Mesenchymal stem cell (in vitro differentiated cells and primary cell): ENCODE measurements around the gene SLK.

Source experiments
- DNase-seq: peaks from one replicate; pipeline ENCODE4 v3.0.0-alpha.2; 2013
- H2AFZ ChIP-seq: one replicate; pipeline ENCODE4 v1.6.1; 2013; ENCODE audit warnings: low read depth, mild to moderate bottlenecking, control low read depth, inconsistent platforms, low read length, moderate library complexity
- H2AK5ac ChIP-seq: 2 replicates; pipeline ENCODE4 v1.6.1; 2013; ENCODE audit warnings: low read length, moderate library complexity, mild to moderate bottlenecking, inconsistent platforms; ENCODE audit not compliant: severe bottlenecking
- H2BK120ac ChIP-seq: one replicate; pipeline ENCODE4 v1.6.1; 2013; ENCODE audit warnings: low read depth, mild to moderate bottlenecking, inconsistent platforms, low read length, moderate library complexity
- H2BK12ac ChIP-seq, 2 experiments: one replicate each; pipeline ENCODE4 v1.6.1; 2013; ENCODE audit warnings: inconsistent platforms in 2 of 2, low read length in 2 of 2, mild to moderate bottlenecking in 2 of 2, moderate library complexity in 2 of 2, control low read depth in 1 of 2
- H2BK15ac ChIP-seq: one replicate; pipeline ENCODE4 v1.6.1; 2013; ENCODE audit warnings: mild to moderate bottlenecking, low read depth, inconsistent platforms; ENCODE audit not compliant: poor library complexity, severe bottlenecking
- H2BK5ac ChIP-seq: 2 replicates; pipeline ENCODE4 v1.6.1; 2013; ENCODE audit warnings: low read depth, mild to moderate bottlenecking, low read length, control low read depth, inconsistent platforms; ENCODE audit not compliant: poor library complexity, severe bottlenecking
- H3K14ac ChIP-seq, 2 experiments: one replicate each; pipeline ENCODE4 v1.6.1; 2013; ENCODE audit warnings: inconsistent platforms in 2 of 2, low read length in 2 of 2, control low read depth in 1 of 2, mild to moderate bottlenecking in 1 of 2, moderate library complexity in 1 of 2
- H3K18ac ChIP-seq, 2 experiments: one replicate each; pipeline ENCODE4 v1.6.1; 2013; ENCODE audit warnings: inconsistent platforms in 2 of 2, low read length in 2 of 2, control low read depth in 1 of 2, low read depth in 1 of 2, mild to moderate bottlenecking in 1 of 2
- H3K23ac ChIP-seq, 2 experiments: one replicate each; pipeline ENCODE4 v1.6.1; 2013; ENCODE audit warnings: inconsistent platforms in 2 of 2, low read length in 2 of 2, mild to moderate bottlenecking in 2 of 2, moderate library complexity in 2 of 2, control low read depth in 1 of 2
- H3K27ac ChIP-seq: 2 replicates; pipeline ENCODE4 v1.5.1; 2013; ENCODE audit warnings: mild to moderate bottlenecking, moderate library complexity, low read length, control low read depth, inconsistent platforms; ENCODE audit not compliant: poor library complexity, severe bottlenecking
- H3K27me3 ChIP-seq, 2 experiments: 2 replicates each; pipeline versions ENCODE4 v1.6.1 to v1.7.0; 2013; ENCODE audit warnings: low read length in 2 of 2, mild to moderate bottlenecking in 2 of 2, moderate library complexity in 2 of 2, control low read depth in 1 of 2, inconsistent platforms in 1 of 2; ENCODE audit not compliant: control insufficient read depth in 1 of 2, insufficient read depth in 1 of 2
- H3K36me3 ChIP-seq, 2 experiments: 2 replicates each; pipeline versions ENCODE4 v1.6.1 to v1.7.0; 2013; ENCODE audit warnings: low read length in 2 of 2, control low read depth in 1 of 2, inconsistent platforms in 1 of 2, low read depth in 1 of 2, mild to moderate bottlenecking in 1 of 2; ENCODE audit not compliant: insufficient read depth in 2 of 2, control insufficient read depth in 1 of 2
- H3K4ac ChIP-seq, 2 experiments: one replicate each; pipeline ENCODE4 v1.6.1; 2013; ENCODE audit warnings: inconsistent platforms in 2 of 2, low read length in 2 of 2, mild to moderate bottlenecking in 2 of 2, moderate library complexity in 2 of 2, control low read depth in 1 of 2, low read depth in 1 of 2
- H3K4me1 ChIP-seq: 2 replicates; pipeline ENCODE4 v1.6.1; 2013; ENCODE audit warnings: low read depth, low read length, control low read depth; ENCODE audit not compliant: control insufficient read depth, insufficient read depth
- H3K4me2 ChIP-seq: 2 replicates; pipeline ENCODE4 v1.6.1; 2013; ENCODE audit warnings: low read length, mild to moderate bottlenecking, inconsistent platforms; ENCODE audit not compliant: poor library complexity, severe bottlenecking
- H3K4me3 ChIP-seq, 2 experiments: 2 replicates each; pipeline versions ENCODE4 v1.5.1 to v1.7.0; 2013; ENCODE audit warnings: low read length in 2 of 2, mild to moderate bottlenecking in 2 of 2, control low read depth in 1 of 2, low read depth in 1 of 2; ENCODE audit not compliant: insufficient read depth in 1 of 2
- H3K79me1 ChIP-seq: replicated peaks from 2 replicates; pipeline ENCODE4 v1.6.1; 2013; ENCODE audit warnings: mild to moderate bottlenecking, control low read depth, low read length, inconsistent platforms; ENCODE audit not compliant: poor library complexity, severe bottlenecking
- H3K9ac ChIP-seq: 2 replicates; pipeline ENCODE4 v1.7.0; 2013; ENCODE audit warnings: mild to moderate bottlenecking, low read length, moderate library complexity
- H3K9me3 ChIP-seq: 2 replicates; pipeline ENCODE4 v1.7.0; 2013; ENCODE audit warnings: mild to moderate bottlenecking, low read length; ENCODE audit not compliant: control insufficient read depth
- H4K8ac ChIP-seq: one replicate; pipeline ENCODE4 v1.6.1; 2013; ENCODE audit warnings: inconsistent platforms, mild to moderate bottlenecking, low read length, moderate library complexity
- H4K91ac ChIP-seq: one replicate; pipeline ENCODE4 v1.6.1; 2013; ENCODE audit warnings: mild to moderate bottlenecking, low read length, inconsistent platforms
- WGBS: methylation state at CpG from one replicate; pipeline ENCODE4 v1.1.7; 2013; ENCODE audit warnings: mixed read lengths; 5-methylcytosine and 5-hydroxymethylcytosine counted together

SLK gene

GRCh38 chr10:104014176-104014575, 47.2 kb downstream of the SLK start:
- Histone ChIP-seq H2BK120ac (no peak overlapping the region), H2BK5ac (no peak overlapping the region), H3K4me2 (no peak overlapping the region), H4K91ac (no peak overlapping the region), H3K36me3 (peaks cover 2 to 83% of the 10 kb centered on the region in 2 experiments), H2BK12ac (no peak overlapping the region), H2AK5ac (no peak overlapping the region), H3K27ac (no peak overlapping the region), H3K4me3 (no peak overlapping the region), H3K27me3 (no peaks in the 10 kb centered on the region), H3K9ac (no peak overlapping the region), H3K79me1 (peaks cover 11% of the 10 kb centered on the region), H3K4me1 (no peaks in the 10 kb centered on the region), H2BK15ac (no peak overlapping the region), H3K14ac (no peak overlapping the region), H3K4ac (no peak overlapping the region), H3K23ac (no peak overlapping the region), H4K8ac (no peak overlapping the region), H2AFZ (no peak overlapping the region), H3K18ac (no peak overlapping the region), H3K9me3 (no peaks in the 10 kb centered on the region)
- DNase-seq, result no peak
- WGBS, result no CpG with 5 or more reads among the region's 2 CpGs

- H3K79me1 ChIP-seq, result peaks cover 11% of the 10 kb centered on the region
- H2AK5ac ChIP-seq, result no peak overlapping the region
- peaks cover 7 to 87% of the 10 kb centered on the region in 2 experiments for H3K36me3 ChIP-seq
- H3K4me2 ChIP-seq, result no peak overlapping the region
- H2BK12ac ChIP-seq, result no peak overlapping the region
- H3K27me3 ChIP-seq, result no peaks in the 10 kb centered on the region
- H2BK120ac ChIP-seq, result no peak overlapping the region
- no peak overlapping the region for H3K27ac ChIP-seq
- H3K23ac ChIP-seq, result no peak overlapping the region
- no peak overlapping the region for H2BK15ac ChIP-seq
- no peak overlapping the region for H3K4ac ChIP-seq
- H4K91ac ChIP-seq, result no peak overlapping the region
- no peak overlapping the region for H3K4me3 ChIP-seq
- no peak overlapping the region for H3K18ac ChIP-seq
- WGBS, result no CpG with 5 or more reads among the region's 1 CpG
- H2AFZ ChIP-seq, result no peak overlapping the region
- no peak overlapping the region for H3K9ac ChIP-seq
- no peaks in the 10 kb centered on the region for H3K4me1 ChIP-seq
- H3K14ac ChIP-seq, result no peak overlapping the region
- no peaks in the 10 kb centered on the region for H3K9me3 ChIP-seq
- H2BK5ac ChIP-seq, result no peak overlapping the region
- H4K8ac ChIP-seq, result no peak overlapping the region
- no peak for DNase-seq
Measured at GRCh38 chr10:104016661-104017060, 49.7 kb downstream of the SLK start.

- Histone ChIP-seq H3K9me3 (no peaks in the 10 kb centered on the region), H3K79me1 (peaks cover 10% of the 10 kb centered on the region), H3K18ac (no peak overlapping the region), H3K23ac (no peak overlapping the region), H3K9ac (no peak overlapping the region), H2BK15ac (no peak overlapping the region), H2AFZ (no peak overlapping the region), H3K27me3 (no peaks in the 10 kb centered on the region), H4K91ac (no peak overlapping the region), H2BK5ac (no peak overlapping the region), H2AK5ac (no peak overlapping the region), H3K4me3 (no peak overlapping the region), H2BK12ac (no peak overlapping the region), H3K36me3 (peaks cover 11 to 92% of the 10 kb centered on the region in 2 experiments), H2BK120ac (no peak overlapping the region), H3K4ac (no peak overlapping the region), H3K4me2 (no peak overlapping the region), H3K4me1 (no peaks in the 10 kb centered on the region), H3K27ac (no peak overlapping the region), H4K8ac (no peak overlapping the region), H3K14ac (no peak overlapping the region)
- no peak for DNase-seq
- 94% methylated on average over 5 of the region's 6 CpGs for WGBS
Measured at GRCh38 chr10:104018471-104018870, 51.5 kb downstream of the SLK start.

GRCh38 chr10:104020020-104020419, 53.1 kb downstream of the SLK start:
- Histone ChIP-seq H3K9me3 (no peaks in the 10 kb centered on the region), H3K27ac (no peak overlapping the region)

More at GRCh38 chr10:104020020-104020419, 53.1 kb downstream of the SLK start:
- WGBS, result 100% methylated on average over 1 of the region's 1 CpG
- Histone ChIP-seq H2BK5ac (no peak overlapping the region), H3K36me3 (peaks cover 17 to 95% of the 10 kb centered on the region in 2 experiments), H2BK12ac (no peak overlapping the region), H3K4me1 (no peaks in the 10 kb centered on the region), H3K4me3 (no peak overlapping the region), H4K91ac (no peak overlapping the region), H3K23ac (no peak overlapping the region), H2AK5ac (no peak overlapping the region), H2AFZ (no peak overlapping the region), H3K9ac (no peak overlapping the region), H3K4ac (no peak overlapping the region), H3K14ac (no peak overlapping the region), H2BK15ac (no peak overlapping the region), H2BK120ac (no peak overlapping the region), H3K79me1 (peaks cover 11% of the 10 kb centered on the region), H4K8ac (no peak overlapping the region), H3K18ac (no peak overlapping the region), H3K27me3 (no peaks in the 10 kb centered on the region), H3K4me2 (no peak overlapping the region)
- DNase-seq, result no peak
